Measurements from ENCODE around the gene MUC5B.

DNA sequence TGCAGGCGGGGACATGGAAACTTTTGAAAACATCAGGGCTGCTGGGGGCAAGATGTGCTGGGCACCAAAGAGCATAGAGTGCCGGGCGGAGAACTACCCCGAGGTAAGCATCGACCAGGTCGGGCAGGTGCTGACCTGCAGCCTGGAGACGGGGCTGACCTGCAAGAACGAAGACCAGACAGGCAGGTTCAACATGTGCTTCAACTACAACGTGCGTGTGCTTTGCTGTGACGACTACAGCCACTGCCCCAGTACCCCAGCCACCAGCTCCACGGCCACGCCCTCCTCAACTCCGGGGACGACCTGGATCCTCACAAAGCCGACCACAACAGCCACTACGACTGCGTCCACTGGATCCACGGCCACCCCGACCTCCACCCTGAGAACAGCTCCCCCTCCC is 19.4 kb downstream of the MUC5B start:
- TF ChIP-seq ELF4 (CRISPR knock-in tag; IDR thresholded peaks at IDR 0.05; ENCODE audit: low read depth) (no peak), RELA (CRISPR knock-in tag; IDR thresholded peaks at IDR 0.05; ENCODE audit: borderline replicate concordance) (no peak), JUN (CRISPR knock-in tag; IDR thresholded peaks at IDR 0.05) (no peak), ZNF219 (CRISPR knock-in tag; IDR thresholded peaks at IDR 0.05; ENCODE audit: borderline replicate concordance) (no peak), MYBL2 (CRISPR knock-in tag; IDR thresholded peaks at IDR 0.05) (no peak)
- TF ChIP-seq, protein P1, sequence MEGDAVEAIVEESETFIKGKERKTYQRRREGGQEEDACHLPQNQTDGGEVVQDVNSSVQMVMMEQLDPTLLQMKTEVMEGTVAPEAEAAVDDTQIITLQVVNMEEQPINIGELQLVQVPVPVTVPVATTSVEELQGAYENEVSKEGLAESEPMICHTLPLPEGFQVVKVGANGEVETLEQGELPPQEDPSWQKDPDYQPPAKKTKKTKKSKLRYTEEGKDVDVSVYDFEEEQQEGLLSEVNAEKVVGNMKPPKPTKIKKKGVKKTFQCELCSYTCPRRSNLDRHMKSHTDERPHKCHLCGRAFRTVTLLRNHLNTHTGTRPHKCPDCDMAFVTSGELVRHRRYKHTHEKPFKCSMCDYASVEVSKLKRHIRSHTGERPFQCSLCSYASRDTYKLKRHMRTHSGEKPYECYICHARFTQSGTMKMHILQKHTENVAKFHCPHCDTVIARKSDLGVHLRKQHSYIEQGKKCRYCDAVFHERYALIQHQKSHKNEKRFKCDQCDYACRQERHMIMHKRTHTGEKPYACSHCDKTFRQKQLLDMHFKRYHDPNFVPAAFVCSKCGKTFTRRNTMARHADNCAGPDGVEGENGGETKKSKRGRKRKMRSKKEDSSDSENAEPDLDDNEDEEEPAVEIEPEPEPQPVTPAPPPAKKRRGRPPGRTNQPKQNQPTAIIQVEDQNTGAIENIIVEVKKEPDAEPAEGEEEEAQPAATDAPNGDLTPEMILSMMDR (IDR thresholded peaks at IDR 0.05): no peak
- TF ChIP-seq, protein P2, sequence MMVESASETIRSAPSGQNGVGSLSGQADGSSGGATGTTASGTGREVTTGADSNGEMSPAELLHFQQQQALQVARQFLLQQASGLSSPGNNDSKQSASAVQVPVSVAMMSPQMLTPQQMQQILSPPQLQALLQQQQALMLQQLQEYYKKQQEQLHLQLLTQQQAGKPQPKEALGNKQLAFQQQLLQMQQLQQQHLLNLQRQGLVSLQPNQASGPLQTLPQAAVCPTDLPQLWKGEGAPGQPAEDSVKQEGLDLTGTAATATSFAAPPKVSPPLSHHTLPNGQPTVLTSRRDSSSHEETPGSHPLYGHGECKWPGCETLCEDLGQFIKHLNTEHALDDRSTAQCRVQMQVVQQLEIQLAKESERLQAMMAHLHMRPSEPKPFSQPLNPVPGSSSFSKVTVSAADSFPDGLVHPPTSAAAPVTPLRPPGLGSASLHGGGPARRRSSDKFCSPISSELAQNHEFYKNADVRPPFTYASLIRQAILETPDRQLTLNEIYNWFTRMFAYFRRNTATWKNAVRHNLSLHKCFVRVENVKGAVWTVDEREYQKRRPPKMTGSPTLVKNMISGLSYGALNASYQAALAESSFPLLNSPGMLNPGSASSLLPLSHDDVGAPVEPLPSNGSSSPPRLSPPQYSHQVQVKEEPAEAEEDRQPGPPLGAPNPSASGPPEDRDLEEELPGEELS (CRISPR knock-in tag; IDR thresholded peaks at IDR 0.05): no peak
- TF ChIP-seq, protein P3, sequence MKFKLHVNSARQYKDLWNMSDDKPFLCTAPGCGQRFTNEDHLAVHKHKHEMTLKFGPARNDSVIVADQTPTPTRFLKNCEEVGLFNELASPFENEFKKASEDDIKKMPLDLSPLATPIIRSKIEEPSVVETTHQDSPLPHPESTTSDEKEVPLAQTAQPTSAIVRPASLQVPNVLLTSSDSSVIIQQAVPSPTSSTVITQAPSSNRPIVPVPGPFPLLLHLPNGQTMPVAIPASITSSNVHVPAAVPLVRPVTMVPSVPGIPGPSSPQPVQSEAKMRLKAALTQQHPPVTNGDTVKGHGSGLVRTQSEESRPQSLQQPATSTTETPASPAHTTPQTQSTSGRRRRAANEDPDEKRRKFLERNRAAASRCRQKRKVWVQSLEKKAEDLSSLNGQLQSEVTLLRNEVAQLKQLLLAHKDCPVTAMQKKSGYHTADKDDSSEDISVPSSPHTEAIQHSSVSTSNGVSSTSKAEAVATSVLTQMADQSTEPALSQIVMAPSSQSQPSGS (CRISPR knock-in tag; IDR thresholded peaks at IDR 0.05; ENCODE audit: borderline replicate concordance, low read depth): no peak

All from WTC11 (cell line).